ENCODE data around the gene PHAF1.

Gene PHAF1

GRCh38 chr16:67165121-67166078, 55.7 kb downstream of the PHAF1 start:
- peaks cover 9% of the 10 kb centered on the region for H3K4me1 ChIP-seq
- H3K9me3 ChIP-seq = no peaks in the 10 kb centered on the region
- DNase-seq (ENCODE audit: low spot score in 2 of 2) = no peak
- no peaks in the 10 kb centered on the region for H3K36me3 ChIP-seq (replicated peaks)
- in situ Hi-C loops (cut with MboI; ENCODE audit: low sequenced_read_pairs) = no loop called here
- H3K4me3 ChIP-seq = no peak overlapping the region
- no peaks in the 10 kb centered on the region for H3K27me3 ChIP-seq (ENCODE audit: low read depth)

GRCh38 chr16:67166110-67166547, 56.4 kb downstream of the PHAF1 start:
- Histone ChIP-seq H3K36me3 (replicated peaks) (no peaks in the 10 kb centered on the region), H3K9me3 (no peaks in the 10 kb centered on the region), H3K4me3 (no peak overlapping the region), H3K27me3 (ENCODE audit: low read depth) (no peaks in the 10 kb centered on the region), H3K4me1 (peaks cover 14% of the 10 kb centered on the region)
- in situ Hi-C loops (cut with MboI; ENCODE audit: low sequenced_read_pairs) = no loop called here
- no peak for DNase-seq (ENCODE audit: low spot score in 2 of 2)

GRCh38 chr16:67166598-67167168, 56.9 kb downstream of the PHAF1 start:
- no peak for DNase-seq (ENCODE audit: low spot score in 2 of 2)
- in situ Hi-C loops (cut with MboI; ENCODE audit: low sequenced_read_pairs) = no loop called here
- no peaks in the 10 kb centered on the region for H3K27me3 ChIP-seq (ENCODE audit: low read depth)
- H3K4me1 ChIP-seq = peaks cover 18% of the 10 kb centered on the region
- no peak overlapping the region for H3K4me3 ChIP-seq
- H3K9me3 ChIP-seq = no peaks in the 10 kb centered on the region
- H3K36me3 ChIP-seq (replicated peaks) = no peaks in the 10 kb centered on the region

GRCh38 chr16:67167588-67167987, 57.8 kb downstream of the PHAF1 start:
- Histone ChIP-seq H3K4me3 (no peak overlapping the region), H3K9me3 (no peaks in the 10 kb centered on the region), H3K4me1 (peaks cover 18% of the 10 kb centered on the region), H3K36me3 (replicated peaks) (no peaks in the 10 kb centered on the region), H3K27me3 (ENCODE audit: low read depth) (no peaks in the 10 kb centered on the region)
- in situ Hi-C loops (cut with MboI; ENCODE audit: low sequenced_read_pairs) = no loop called here
- no peak for DNase-seq (ENCODE audit: low spot score in 2 of 2)

- H3K27me3 ChIP-seq (ENCODE audit: low read depth) = no peaks in the 10 kb centered on the region
- no peak overlapping the region; the same call in 1 of the 2 replicates for H3K4me3 ChIP-seq
- no peaks in the 10 kb centered on the region for H3K36me3 ChIP-seq (replicated peaks)
- H3K4me1 ChIP-seq = peaks cover 24% of the 10 kb centered on the region
- H3K9me3 ChIP-seq = no peaks in the 10 kb centered on the region
- in situ Hi-C loops (cut with MboI; ENCODE audit: low sequenced_read_pairs) = no loop called here
- DNase-seq (ENCODE audit: low spot score in 2 of 2) = no peak
These were observed 59.3 kb downstream of the PHAF1 start for GRCh38 chr16:67169011-67169451.

- Histone ChIP-seq H3K4me3 (peak overlapping the region; percentile 41), H3K4me1 (peaks cover 31% of the 10 kb centered on the region), H3K36me3 (replicated peaks) (no peaks in the 10 kb centered on the region; the same call in 1 of the 2 replicates), H3K27me3 (ENCODE audit: low read depth) (no peaks in the 10 kb centered on the region), H3K9me3 (no peaks in the 10 kb centered on the region)
- peak; percentile 28 to 88 for DNase-seq (ENCODE audit: low spot score in 2 of 2)
- in situ Hi-C loops (cut with MboI; ENCODE audit: low sequenced_read_pairs) = no loop called here
These were observed 60.0 kb downstream of the PHAF1 start for GRCh38 chr16:67169642-67170167.

- peak within 1 kb of the TSS; percentile 41 for H3K4me3 ChIP-seq
- H3K36me3 ChIP-seq (replicated peaks) = peaks cover 5% of the 10 kb centered on the region
- peak; percentile 92 to 93 for DNase-seq (ENCODE audit: low spot score in 2 of 2)
- no peaks in the 10 kb centered on the region for H3K9me3 ChIP-seq
- in situ Hi-C loops (cut with MboI; ENCODE audit: low sequenced_read_pairs) = no loop called here
- H3K4me1 ChIP-seq = peaks cover 37% of the 10 kb centered on the region
- H3K27me3 ChIP-seq (ENCODE audit: low read depth) = no peaks in the 10 kb centered on the region
These were observed 60.6 kb downstream of the PHAF1 start, which contains the start of gene NOL3 for GRCh38 chr16:67170168-67170948. TSS of gene NOL3 (plus strand) at chr16:67170538.

GRCh38 chr16:67170949-67171649, 61.4 kb downstream of the PHAF1 start:
- H3K4me3 ChIP-seq = peak overlapping the region; percentile 41
- peaks cover 38% of the 10 kb centered on the region for H3K4me1 ChIP-seq
- H3K9me3 ChIP-seq = no peaks in the 10 kb centered on the region
- no peaks in the 10 kb centered on the region for H3K27me3 ChIP-seq (ENCODE audit: low read depth)
- peak in 1 of 2 experiments; percentile 34 for DNase-seq (ENCODE audit: low spot score in 2 of 2)
- in situ Hi-C loops (cut with MboI; ENCODE audit: low sequenced_read_pairs) = no loop called here
- H3K36me3 ChIP-seq (replicated peaks) = peaks cover 5% of the 10 kb centered on the region

GRCh38 chr16:67173323-67173722, 63.6 kb downstream of the PHAF1 start:
- peaks cover 5% of the 10 kb centered on the region for H3K36me3 ChIP-seq (replicated peaks)
- no peak for DNase-seq (ENCODE audit: low spot score in 2 of 2)
- H3K4me1 ChIP-seq = peaks cover 38% of the 10 kb centered on the region
- H3K4me3 ChIP-seq = peak overlapping the region; percentile 34
- H3K9me3 ChIP-seq = no peaks in the 10 kb centered on the region
- in situ Hi-C loops (cut with MboI; ENCODE audit: low sequenced_read_pairs) = no loop called here
- no peaks in the 10 kb centered on the region for H3K27me3 ChIP-seq (ENCODE audit: low read depth)

GRCh38 chr16:67173808-67174705, 64.3 kb downstream of the PHAF1 start:
- in situ Hi-C loops (cut with MboI; ENCODE audit: low sequenced_read_pairs) = no loop called here
- peak; percentile 64 to 84 for DNase-seq (ENCODE audit: low spot score in 2 of 2)
- H3K9me3 ChIP-seq = no peaks in the 10 kb centered on the region
- no peaks in the 10 kb centered on the region for H3K27me3 ChIP-seq (ENCODE audit: low read depth)
- peak overlapping the region; percentile 34 for H3K4me3 ChIP-seq
- H3K4me1 ChIP-seq = peaks cover 38% of the 10 kb centered on the region
- H3K36me3 ChIP-seq (replicated peaks) = peaks cover 5% of the 10 kb centered on the region

GRCh38 chr16:67174706-67175231, 65.0 kb downstream of the PHAF1 start:
- in situ Hi-C loops (cut with MboI; ENCODE audit: low sequenced_read_pairs) = no loop called here
- Histone ChIP-seq H3K4me1 (peaks cover 33% of the 10 kb centered on the region), H3K4me3 (peak overlapping the region; percentile 34), H3K27me3 (ENCODE audit: low read depth) (no peaks in the 10 kb centered on the region), H3K36me3 (replicated peaks) (peaks cover 5% of the 10 kb centered on the region), H3K9me3 (no peaks in the 10 kb centered on the region)
- no peak for DNase-seq (ENCODE audit: low spot score in 2 of 2)

- H3K27me3 ChIP-seq (ENCODE audit: low read depth) = no peaks in the 10 kb centered on the region
- H3K4me3 ChIP-seq = no peak overlapping the region
- no peak for DNase-seq (ENCODE audit: low spot score in 2 of 2)
- peaks cover 5% of the 10 kb centered on the region for H3K36me3 ChIP-seq (replicated peaks)
- in situ Hi-C loops (cut with MboI; ENCODE audit: low sequenced_read_pairs) = no loop called here
- H3K4me1 ChIP-seq = peaks cover 20% of the 10 kb centered on the region
- no peaks in the 10 kb centered on the region for H3K9me3 ChIP-seq
These were observed 66.9 kb downstream of the PHAF1 start for GRCh38 chr16:67176662-67177061.
